HuH-7 (cell line): ENCODE data around the gene GTSE1.
A peak's percentile ranks its signal among the peaks of the same experiment; 100 is the strongest.

Source experiments
- DNase-seq: peaks from one replicate; pipeline ENCODE4 v3.0.0; 2011; ENCODE audit warnings: low spot score

The GTSE1 gene

DNA sequence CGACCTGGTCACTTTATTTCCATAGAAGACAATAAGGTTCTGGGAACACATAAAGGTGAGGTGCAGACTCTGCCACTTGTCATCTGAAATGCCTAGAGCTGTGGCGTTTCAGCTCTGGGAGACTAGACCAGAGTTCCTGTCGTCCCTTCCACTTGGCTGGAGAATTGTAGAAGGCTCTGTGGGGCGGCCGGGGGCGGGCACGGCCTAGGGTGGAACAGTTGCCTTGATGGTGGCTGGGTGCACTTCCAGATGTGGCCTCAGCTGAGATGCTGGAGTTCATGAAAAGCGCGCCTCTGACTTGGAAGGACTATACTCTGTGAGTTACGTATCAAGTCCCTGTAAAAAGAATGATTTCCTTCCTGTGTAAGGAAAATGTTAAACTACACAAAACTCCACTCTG is 55.6 kb downstream of the GTSE1 start:
- no peak for DNase-seq

- no peak for DNase-seq
These were observed 56.2 kb downstream of the GTSE1 start for GRCh38 chr22:46352691-46353386.

GRCh38 chr22:46353483-46354105 is 56.9 kb downstream of the GTSE1 start:
- no peak for DNase-seq

DNA sequence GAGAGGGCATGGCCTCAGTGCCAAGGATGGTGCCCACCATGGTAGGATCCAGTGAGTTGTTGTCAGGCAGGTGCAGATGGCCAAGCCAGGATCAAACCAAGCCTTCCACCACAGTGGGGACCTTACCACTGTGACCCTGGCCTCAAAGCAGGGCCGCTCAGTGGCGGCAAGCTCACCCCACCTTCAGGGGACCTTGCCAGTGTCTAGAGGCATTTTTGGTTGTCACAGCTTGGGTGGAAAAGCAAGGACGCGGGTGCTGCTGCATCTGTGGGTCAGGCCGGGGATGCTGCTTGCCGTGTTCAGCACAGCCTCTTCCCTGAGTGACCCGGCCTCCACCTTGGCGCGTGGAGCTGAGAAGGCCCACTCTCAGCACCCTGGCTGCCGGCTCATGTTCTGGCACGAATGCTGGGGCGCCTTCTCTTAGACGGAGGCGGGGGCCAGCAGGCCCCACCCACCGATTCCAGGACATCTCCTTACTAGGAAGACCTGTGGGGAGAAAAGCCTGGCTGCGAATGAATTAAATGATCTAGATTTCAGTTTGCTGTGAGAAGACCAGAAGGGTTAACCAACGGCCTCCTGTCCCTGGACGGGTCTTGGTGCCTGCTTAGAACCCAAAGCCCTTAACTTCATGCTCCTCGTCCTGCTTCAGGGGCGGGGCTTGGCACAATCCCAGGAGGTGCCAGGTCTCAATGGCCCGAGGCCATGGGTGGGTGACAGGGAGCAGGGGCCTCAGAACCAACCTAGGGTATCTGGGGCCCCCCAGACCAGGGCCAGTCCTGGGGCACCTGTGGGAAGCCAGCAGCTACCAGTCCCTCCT is 57.7 kb downstream of the GTSE1 start:
- DNase-seq, result no peak

GRCh38 chr22:46354993-46355305 is 58.3 kb downstream of the GTSE1 start:
- DNase-seq, result no peak

DNA sequence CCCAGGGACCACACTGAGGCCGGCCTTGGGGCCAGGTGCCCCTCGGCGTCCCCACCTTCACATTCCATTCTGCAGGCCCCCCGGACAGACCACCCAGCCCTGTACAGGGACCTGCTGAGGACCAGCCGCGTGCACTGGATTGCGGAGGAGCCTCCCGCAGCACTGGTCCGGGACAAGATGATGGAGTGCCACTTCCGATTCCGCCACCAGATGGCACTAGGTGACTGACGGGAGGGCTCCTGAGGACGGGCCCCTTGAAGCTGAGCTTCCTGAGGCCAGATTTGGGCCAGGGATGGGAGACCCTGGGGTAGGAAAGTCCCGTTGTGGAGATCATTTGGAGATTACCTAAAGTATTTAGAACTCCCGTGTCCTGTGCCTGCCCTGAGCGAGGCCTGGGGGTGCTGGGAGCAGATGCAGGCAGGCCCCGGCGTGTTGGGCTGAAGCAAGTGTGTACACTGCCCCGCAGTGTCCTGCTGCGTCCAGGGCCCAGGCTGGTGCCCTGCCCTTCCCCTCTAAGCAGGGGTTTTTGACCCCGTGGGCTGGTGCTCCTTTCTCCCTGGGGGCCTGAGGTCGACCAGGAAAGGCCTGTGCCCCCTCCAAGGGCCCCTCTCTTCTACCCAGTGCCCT is 58.8 kb downstream of the GTSE1 start:
- peak; percentile 95 for DNase-seq

GRCh38 chr22:46355996-46356471 is 59.4 kb downstream of the GTSE1 start:
- no peak for DNase-seq

DNA sequence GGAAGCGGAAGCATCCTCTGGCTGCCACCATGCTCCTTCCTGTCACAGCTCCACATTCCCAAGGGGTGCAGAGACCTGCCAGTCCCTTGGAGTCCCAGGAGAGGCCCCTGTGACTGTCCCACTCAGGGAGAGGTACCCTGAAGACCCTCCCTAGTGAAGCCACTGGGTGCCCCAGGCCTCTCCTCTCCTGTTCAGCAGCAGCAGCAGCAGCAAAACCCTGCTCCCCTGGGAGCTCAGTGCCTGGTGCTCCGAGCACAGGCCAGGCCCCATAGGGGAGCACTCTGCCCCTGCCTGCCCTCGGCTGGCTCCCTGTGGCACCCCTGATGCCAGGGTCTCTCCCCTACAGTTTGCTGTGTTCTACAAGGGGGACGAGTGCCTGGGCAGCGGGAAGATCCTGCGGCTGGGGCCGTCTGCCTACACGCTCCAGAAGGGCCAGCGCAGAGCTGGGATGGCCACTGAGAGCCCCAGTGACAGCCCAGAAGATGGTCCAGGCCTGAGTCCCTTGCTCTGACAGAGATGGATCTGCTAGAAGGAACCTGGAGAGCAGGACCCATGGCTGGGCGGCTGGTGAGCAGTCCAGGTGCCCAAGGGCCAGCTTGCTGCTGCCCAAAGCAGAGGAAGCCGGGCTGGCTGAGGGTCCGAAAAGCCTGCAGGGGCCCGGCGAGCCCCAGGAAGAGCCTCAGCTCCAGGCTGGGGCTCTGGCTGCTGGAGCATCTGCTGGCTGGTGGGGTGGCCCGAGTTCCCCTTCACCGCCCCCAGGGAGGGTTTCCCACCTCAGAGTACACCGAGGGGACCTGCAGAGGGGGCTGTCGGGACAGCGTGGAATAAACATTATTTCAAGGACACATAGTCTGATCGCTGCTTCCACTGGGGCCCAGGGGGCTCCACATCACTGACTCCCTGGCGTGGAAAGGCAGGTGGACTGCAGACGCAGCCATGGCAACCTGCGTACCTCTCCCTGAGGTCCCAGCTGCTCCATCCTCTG is 60.1 kb downstream of the GTSE1 start:
- DNase-seq, result no peak

- no peak for DNase-seq
These were observed 61.2 kb downstream of the GTSE1 start for GRCh38 chr22:46357711-46358520.

GRCh38 chr22:46358766-46359165 is 62.1 kb downstream of the GTSE1 start:
- DNase-seq, result no peak

GRCh38 chr22:46359362-46359761 is 62.7 kb downstream of the GTSE1 start:
- no peak for DNase-seq

DNA sequence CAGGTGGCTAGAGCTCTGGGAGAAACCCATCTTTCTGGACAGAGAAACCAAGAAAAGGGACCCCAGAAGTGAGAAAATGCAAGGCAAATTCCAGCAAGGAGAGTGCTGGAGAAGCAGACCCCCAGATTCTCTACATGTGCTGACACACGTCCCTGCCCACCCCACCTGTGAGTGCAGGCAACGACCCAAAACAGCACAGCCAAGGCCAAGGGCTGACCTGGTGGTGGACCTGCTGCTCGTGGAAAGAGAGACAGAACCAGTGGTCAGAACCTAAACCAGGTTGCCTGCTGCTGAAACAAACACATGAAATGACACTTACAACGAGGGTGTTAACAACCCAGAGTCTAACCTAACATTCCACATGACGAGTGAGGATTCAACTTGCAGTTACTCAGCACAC is 63.4 kb downstream of the GTSE1 start:
- no peak for DNase-seq

DNA sequence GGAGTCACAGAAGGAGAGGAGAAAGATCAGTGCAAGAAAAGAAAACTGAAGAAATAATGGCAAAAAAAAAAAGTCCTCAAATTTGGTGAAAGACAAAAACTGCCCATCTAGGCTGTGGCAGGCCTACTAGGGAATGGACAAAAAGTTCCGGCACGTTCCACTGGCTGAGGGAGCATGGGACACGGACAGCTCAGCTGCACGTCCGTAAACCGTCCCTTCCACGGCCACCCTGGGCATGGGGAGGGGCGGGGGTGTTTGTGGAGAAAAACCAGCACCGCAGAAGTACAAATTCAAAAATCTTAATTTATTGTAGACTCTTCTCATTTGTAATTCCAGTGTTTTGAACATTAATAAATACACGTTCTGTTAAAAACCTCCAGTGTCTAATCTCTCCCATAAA is 64.2 kb downstream of the GTSE1 start:
- no peak for DNase-seq

DNA sequence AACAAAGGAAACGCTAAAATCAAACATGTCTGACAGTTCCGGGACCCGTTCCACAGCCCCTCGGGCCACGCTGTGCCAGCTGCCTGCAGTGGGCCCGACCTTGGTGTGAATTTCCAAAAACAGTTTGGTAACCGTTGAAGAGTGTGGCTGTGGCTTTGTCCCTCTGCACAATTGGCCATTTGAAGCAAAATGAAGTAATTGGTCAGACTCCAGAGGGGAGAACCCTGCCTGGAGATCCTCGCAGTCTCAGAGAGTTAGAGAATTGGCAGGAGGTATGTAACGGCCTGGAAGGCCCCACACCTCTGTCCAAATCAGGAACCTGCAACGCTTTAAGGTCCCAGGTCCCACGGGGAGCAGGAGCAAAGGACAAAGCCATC is 65.1 kb downstream of the GTSE1 start:
- no peak for DNase-seq

- DNase-seq, result no peak
These were observed 65.7 kb downstream of the GTSE1 start for GRCh38 chr22:46362203-46362933.

DNA sequence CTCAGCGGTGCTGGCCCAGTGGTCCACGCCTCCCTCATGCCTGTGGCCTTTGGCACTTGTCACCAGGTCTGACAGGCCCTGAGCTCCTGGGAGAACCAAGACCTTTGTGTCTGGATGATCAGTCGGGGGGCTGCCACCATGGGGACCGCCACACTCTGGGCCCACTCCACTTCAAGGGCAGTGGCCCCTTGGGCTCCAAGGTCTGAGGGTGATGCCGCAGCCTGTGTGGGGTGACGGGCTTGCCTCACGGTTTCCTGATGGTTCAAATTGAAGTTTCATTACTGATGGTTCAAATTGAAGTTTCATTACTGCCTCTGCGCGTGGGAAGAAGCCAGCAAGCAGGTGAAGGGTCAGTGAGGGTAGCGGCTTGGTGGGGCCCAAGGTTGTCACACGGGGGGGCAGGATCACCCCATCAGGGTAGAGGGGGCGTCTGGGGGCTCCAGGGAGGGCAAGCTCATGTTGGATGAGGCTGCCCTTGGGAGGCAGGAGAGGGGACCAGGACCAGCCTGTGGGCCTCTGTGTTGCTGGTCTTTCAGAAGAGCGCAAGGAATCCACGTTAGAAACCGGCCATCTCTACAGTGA is 66.4 kb downstream of the GTSE1 start:
- no peak for DNase-seq

DNA sequence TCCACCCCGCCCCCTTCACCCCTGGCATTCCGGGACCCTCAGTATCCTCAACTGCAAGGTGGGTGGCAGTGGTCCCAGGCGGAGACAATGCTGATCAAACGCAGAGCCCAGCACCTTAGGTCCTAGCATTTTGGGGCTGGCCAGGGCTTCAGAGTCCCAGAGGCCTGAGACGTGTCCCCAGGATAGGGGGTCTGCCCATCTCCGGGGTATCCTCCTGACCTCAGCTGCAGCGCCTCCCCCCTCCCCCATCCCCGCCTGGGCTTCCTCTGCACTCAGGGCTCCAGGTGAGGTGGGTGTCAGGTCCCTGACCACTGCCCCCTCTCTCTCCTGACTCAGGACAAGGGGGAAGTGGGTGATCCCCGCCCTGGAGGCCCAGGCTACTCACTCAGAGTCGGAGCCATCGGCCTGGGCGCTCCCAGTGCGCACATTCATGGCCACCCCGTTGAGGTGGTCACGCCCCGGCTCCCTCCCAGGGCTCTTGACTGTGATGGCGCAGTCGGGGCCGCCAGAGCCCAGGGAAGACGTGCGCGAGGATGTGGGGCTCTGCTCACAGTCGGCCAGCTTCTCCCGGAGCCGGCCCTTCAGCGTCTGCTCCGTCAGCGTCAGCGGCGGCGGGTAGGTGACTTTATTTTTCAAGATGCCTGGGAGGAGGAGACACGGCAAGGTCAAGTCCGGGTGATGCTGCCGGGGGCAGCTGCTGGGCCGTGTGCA is 67.1 kb downstream of the GTSE1 start:
- DNase-seq, result no peak

- DNase-seq, result no peak
These were observed 67.9 kb downstream of the GTSE1 start for GRCh38 chr22:46364341-46365165.
